Pancreas (tissue), 10 donors: ENCODE data around the gene CRYAA. TPM values are rescaled to one million over a fixed set of nuclear protein-coding genes. Genes with fewer than 3 reads are reported as not detected.

Source experiments
- ATAC-seq, 4 donors: fragments of 200-7000 bp; cut with Tn5 transposase; one replicate each; pipeline versions ENCODE4 v1.8.0 to v1.9.1; 2020; ENCODE audit warnings: mild to moderate bottlenecking in 4 of 4, moderate library complexity in 4 of 4
- DNase-seq, 6 donors: peaks; one replicate each; pipeline ENCODE4 v3.0.0-alpha.2; 2020
- FAIRE-seq: peaks from 2 replicates; lab custom pipeline; 2012; peaks lifted over from hg19 to GRCh38; lab: Jason Lieb, UNC
- H3K27ac ChIP-seq, 4 donors: fragments of 200-600 bp; sonication (generic); 1 replicate in 3 of 4; 2 replicates in 1 of 4; pipeline versions ENCODE4 v1.5.0 to v1.8.0; 2020
- H3K27me3 ChIP-seq, 4 donors: fragments of 200-600 bp; one replicate each; pipeline ENCODE4 v1.8.0; 2021
- H3K36me3 ChIP-seq, 3 donors: fragments of 200-600 bp; sonication (generic) in 1 of 3; one replicate each; pipeline versions ENCODE4 v1.5.0 to v1.8.0; 2020 to 2021
- H3K4me1 ChIP-seq, 3 donors: fragments of 200-600 bp; one replicate each; pipeline ENCODE4 v1.8.0; 2021
- H3K4me3 ChIP-seq, 4 donors: fragments of 200-600 bp; sonication (generic) in 2 of 4; one replicate each; pipeline versions ENCODE4 v1.5.0 to v1.8.0; 2020 to 2021
- H3K9me3 ChIP-seq, 4 donors: fragments of 200-600 bp; one replicate each; pipeline ENCODE4 v1.8.0; 2021
- WGBS, 2 donors: extraction: QIAGEN DNeasy Blood & Tissue Kit; methylation state at CpG; one replicate each; pipeline ENCODE4 v1.1.7; 2013; 5-methylcytosine and 5-hydroxymethylcytosine counted together
- intact Hi-C, 3 donors: fragments of 100-400 bp; cut with DNase I; formaldehyde crosslinking; loops; one replicate each; pipeline versions ENCODE4 v1.11.1 to v1.14.2; 2022
- polyA plus RNA-seq, 2 donors: library from polyadenylated mRNA; stranded (reverse); fragments of 200-250 nt; gene quantifications; one replicate each; pipeline ENCODE4 v1.2.3, GENCODE V29; 2013
- total RNA-seq, 6 donors: library from RNA; stranded (reverse); fragmentation: NEBNext Ultra II Directional in 4 of 6; extraction: Animal tissue kit (Norgen Biotek cat#: 25700) in 4 of 6; gene quantifications; one replicate each; pipeline versions ENCODE4 v1.2.1 to v1.2.4, GENCODE V29; 2021 to 2023
- TF ChIP-seq, protein P1 (sequence below), 4 donors: fragments of 200-600 bp; sonication (generic) in 3 of 4; IDR thresholded peaks; one replicate each; pipeline versions ENCODE4 v1.5.0 to v1.8.0; 2021; ENCODE audit warnings: antibody characterized with exemption in 4 of 4
- donor health status: healthy with polysubstance abuse.
- donor health status: DM: no; HTN: no; CAD: no; lungs with moderate emphysema.
- donor health status: DM: no; HTN: no; CAD: no.
- donor health status: control.
- donor health status: control.
- donor health status: Bipolar disorder and iron deficiency.
- donor health status: DM: yes; HTN: yes; CAD: no.
- donor health status: DM: no; HTN: no; CAD: no.
- donor health status: DM: no; HTN: no; CAD: no.
- donor health status: DM: yes; HTN: yes; CAD: no.

The CRYAA gene
- total and polyA plus RNA-seq, 8 donors = not detected

DNA sequence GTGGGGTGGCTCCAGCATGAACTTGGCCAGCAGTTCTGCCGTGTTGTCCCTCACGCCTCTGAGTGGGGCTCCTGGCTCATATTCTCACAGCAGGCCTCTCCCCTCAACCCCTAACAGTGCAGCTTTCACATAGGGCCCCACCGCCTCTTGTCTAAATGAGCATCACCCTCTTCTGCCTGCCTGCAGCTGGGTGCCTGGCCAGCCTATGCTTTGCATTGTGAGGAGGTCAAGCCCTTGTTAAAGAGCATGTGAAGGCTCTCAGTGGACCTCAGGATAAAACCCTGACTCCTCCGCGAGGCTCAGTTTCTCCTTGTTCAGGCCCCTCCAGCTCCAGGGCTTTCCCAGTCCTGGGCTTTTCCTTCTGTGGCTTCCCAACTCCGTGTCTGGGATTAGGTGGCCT is 34.8 kb downstream of the CRYAA start:
- Histone ChIP-seq H3K4me1 (no peaks in the 10 kb centered on the region), H3K36me3 (no peaks in the 10 kb centered on the region), H3K4me3 (no peak overlapping the region), H3K27me3 (no peaks in the 10 kb centered on the region), H3K27ac (no peak overlapping the region), H3K9me3 (peaks cover 0 to 4% (median 0%) of the 10 kb centered on the region in 4 donors)
- ATAC-seq = no peak
- intact Hi-C loops = no loop called here
- no peak for FAIRE-seq
- peak in 2 of 6 donors; percentile 4 to 17 for DNase-seq
- TF ChIP-seq, protein P1, sequence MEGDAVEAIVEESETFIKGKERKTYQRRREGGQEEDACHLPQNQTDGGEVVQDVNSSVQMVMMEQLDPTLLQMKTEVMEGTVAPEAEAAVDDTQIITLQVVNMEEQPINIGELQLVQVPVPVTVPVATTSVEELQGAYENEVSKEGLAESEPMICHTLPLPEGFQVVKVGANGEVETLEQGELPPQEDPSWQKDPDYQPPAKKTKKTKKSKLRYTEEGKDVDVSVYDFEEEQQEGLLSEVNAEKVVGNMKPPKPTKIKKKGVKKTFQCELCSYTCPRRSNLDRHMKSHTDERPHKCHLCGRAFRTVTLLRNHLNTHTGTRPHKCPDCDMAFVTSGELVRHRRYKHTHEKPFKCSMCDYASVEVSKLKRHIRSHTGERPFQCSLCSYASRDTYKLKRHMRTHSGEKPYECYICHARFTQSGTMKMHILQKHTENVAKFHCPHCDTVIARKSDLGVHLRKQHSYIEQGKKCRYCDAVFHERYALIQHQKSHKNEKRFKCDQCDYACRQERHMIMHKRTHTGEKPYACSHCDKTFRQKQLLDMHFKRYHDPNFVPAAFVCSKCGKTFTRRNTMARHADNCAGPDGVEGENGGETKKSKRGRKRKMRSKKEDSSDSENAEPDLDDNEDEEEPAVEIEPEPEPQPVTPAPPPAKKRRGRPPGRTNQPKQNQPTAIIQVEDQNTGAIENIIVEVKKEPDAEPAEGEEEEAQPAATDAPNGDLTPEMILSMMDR (IDR thresholded peaks at IDR 0.05) = no peak
- WGBS, 2 donors = 68 to 86% methylated on average over 6 of the region's 6 CpGs

DNA sequence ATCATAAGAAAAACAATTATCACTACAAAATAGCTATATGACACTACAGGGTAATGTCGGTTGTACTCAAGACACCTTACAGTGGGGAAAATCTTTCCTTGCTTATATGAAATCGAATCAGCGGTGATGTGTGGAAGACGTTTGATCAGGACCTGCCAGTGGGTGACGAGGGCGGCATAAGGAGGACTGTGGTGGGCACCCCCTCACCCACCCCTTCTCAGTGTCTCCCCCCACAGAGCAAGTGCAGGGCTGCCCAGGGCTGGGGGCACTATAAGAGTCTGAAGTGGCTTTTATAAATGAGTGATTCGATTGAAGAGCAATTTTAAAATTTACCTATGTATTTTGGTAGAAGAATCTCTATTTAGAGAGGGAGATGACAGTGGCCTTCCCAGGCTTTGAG is 35.8 kb downstream of the CRYAA start:
- Histone ChIP-seq H3K27me3 (no peaks in the 10 kb centered on the region), H3K36me3 (no peaks in the 10 kb centered on the region), H3K4me3 (no peak overlapping the region), H3K9me3 (peaks cover 0 to 4% (median 0%) of the 10 kb centered on the region in 4 donors), H3K27ac (no peak overlapping the region), H3K4me1 (no peaks in the 10 kb centered on the region)
- ATAC-seq = no peak
- TF ChIP-seq, protein P1 (IDR thresholded peaks at IDR 0.05) = no peak
- peak in 2 of 6 donors; percentile 1 to 32 for DNase-seq
- 79 to 84% methylated on average over 7 of the region's 7 CpGs for WGBS, 2 donors
- no peak for FAIRE-seq
- intact Hi-C loops = no loop called here

DNA sequence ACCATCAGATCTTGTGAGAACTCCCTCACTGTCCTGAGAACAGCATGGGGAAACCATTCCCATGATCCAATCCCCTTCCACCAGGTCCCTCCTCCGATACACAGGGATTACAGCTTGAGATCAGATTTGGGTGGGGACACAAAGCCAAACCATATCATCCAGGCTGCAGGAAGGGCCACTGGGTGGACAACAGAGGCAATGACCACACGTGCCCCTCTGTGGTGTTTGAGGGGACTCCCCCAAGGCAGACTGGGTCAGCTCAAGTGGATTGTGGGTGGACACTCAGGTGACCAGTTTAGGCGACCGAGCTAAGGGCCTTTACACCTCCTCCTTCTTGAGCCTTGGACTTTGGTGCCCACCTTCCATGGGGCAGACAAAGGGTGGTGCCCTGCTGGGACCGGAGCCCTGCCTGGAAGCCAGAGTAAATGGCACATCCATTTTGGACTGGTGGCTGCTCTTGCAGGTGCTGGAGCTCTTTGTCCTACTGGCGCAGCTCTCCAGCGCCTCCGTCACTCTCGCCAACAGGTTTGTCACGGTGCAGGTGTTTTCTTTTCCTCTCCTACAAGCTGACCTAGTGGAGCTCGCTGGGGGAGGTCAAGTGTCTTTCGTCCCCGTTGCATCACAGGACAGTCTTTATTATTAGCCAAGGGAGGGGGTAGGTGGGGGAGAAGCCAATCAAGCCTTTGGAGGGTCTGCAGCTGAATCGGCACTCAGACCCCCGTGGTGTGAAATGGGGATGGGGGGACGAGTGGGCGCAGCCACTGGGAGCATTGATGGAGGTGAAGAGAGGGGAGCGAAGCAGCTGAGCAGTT is 37.6 kb downstream of the CRYAA start:
- H3K9me3 ChIP-seq = no peaks in the 10 kb centered on the region
- H3K27me3 ChIP-seq = no peaks in the 10 kb centered on the region
- no peak overlapping the region for H3K27ac ChIP-seq
- FAIRE-seq = no peak
- DNase-seq = peak in 2 of 6 donors; percentile 7 to 28
- H3K36me3 ChIP-seq = no peaks in the 10 kb centered on the region
- H3K4me1 ChIP-seq = peaks cover 6 to 10% (median 7%) of the 10 kb centered on the region in 3 donors
- no peak overlapping the region for H3K4me3 ChIP-seq
- intact Hi-C loops = no loop called here
- 75 to 84% methylated on average over 18 of the region's 18 CpGs for WGBS, 2 donors
- ATAC-seq = no peak
- TF ChIP-seq, protein P1 (IDR thresholded peaks at IDR 0.05) = no peak

DNA sequence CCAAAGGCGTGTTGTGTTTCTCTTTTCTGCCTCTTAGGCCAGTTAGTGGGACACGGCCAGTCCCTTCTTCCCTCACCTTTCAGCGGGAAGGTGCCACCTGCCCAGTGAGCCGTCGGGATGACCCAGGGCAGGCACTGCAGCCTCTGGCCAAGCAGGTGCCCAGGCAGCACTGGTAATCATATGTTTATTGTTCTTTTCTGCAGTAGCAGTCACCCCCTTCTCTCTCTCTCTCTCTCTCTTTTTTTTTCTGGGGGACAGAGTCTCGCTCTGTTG is 38.2 kb downstream of the CRYAA start:
- ATAC-seq (no peak), FAIRE-seq (no peak), DNase-seq (no peak)
- Histone ChIP-seq H3K36me3 (no peaks in the 10 kb centered on the region), H3K4me3 (no peak overlapping the region), H3K4me1 (peaks cover 10 to 12% (median 12%) of the 10 kb centered on the region in 3 donors), H3K27ac (no peak overlapping the region), H3K9me3 (no peaks in the 10 kb centered on the region), H3K27me3 (no peaks in the 10 kb centered on the region)
- WGBS, 2 donors = 56 to 57% methylated on average over 6 of the region's 6 CpGs
- TF ChIP-seq, protein P1 (IDR thresholded peaks at IDR 0.05) = no peak
- intact Hi-C loops = no loop called here

DNA sequence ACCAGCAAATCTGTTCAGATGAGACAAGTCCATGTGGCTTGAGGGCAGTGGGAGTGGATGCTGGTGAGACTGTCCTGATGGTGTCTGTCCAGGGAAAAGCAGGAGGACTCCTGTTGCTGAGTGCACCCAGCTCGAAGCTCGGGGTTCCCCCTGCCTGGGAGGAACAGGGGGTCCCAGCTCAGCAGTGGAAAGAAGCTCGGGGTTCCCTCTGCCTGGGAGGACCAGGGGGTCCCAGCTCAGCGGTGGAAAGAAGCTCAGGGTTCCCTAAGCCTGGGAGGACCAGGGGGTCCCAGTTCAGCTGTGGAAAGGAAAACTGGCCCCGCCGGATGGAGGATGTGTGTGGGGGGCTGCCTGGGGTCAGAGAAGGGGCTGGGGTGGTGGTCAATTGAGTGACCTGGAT is 39.1 kb downstream of the CRYAA start:
- intact Hi-C loops = no loop called here
- H3K4me1 ChIP-seq = peaks cover 10 to 12% (median 12%) of the 10 kb centered on the region in 3 donors
- FAIRE-seq = no peak
- no peak for ATAC-seq
- 73 to 82% methylated on average over 6 of the region's 6 CpGs for WGBS, 2 donors
- peak in 2 of 6 donors; percentile 2 to 19 for DNase-seq
- H3K27me3 ChIP-seq = no peaks in the 10 kb centered on the region
- H3K9me3 ChIP-seq = no peaks in the 10 kb centered on the region
- H3K27ac ChIP-seq = no peak overlapping the region
- no peaks in the 10 kb centered on the region for H3K36me3 ChIP-seq
- TF ChIP-seq, protein P1 (IDR thresholded peaks at IDR 0.05) = no peak
- no peak overlapping the region for H3K4me3 ChIP-seq
